ENCODE measurements around the gene LPCAT2.

DNA sequence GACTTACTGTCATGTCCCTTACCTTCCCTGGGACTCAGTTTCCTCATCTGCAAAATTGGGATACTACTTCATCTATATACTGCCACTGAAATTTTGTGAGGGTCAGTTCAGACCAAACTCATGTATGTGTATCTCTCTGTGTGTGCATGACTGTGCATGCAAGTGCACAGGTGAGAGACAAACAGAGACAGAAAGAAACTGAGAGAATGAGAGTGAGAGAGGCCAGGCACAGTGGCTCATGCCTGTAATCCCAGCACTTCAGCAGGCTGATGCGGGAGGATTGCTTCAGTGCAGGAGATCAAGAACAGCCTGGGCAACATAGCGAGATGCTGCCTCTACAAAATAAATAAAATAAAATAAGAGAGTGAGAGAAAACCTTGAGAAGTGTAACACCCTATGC lies 114.8 kb downstream of the LPCAT2 start:
- TF ChIP-seq, protein P1, sequence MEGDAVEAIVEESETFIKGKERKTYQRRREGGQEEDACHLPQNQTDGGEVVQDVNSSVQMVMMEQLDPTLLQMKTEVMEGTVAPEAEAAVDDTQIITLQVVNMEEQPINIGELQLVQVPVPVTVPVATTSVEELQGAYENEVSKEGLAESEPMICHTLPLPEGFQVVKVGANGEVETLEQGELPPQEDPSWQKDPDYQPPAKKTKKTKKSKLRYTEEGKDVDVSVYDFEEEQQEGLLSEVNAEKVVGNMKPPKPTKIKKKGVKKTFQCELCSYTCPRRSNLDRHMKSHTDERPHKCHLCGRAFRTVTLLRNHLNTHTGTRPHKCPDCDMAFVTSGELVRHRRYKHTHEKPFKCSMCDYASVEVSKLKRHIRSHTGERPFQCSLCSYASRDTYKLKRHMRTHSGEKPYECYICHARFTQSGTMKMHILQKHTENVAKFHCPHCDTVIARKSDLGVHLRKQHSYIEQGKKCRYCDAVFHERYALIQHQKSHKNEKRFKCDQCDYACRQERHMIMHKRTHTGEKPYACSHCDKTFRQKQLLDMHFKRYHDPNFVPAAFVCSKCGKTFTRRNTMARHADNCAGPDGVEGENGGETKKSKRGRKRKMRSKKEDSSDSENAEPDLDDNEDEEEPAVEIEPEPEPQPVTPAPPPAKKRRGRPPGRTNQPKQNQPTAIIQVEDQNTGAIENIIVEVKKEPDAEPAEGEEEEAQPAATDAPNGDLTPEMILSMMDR (IDR thresholded peaks at IDR 0.05), result no peak; the same call in 1 of the 2 replicates
- TF ChIP-seq ETV6 (CRISPR knock-in tag; IDR thresholded peaks at IDR 0.05) (no peak), TP53 (CRISPR knock-in tag; IDR thresholded peaks at IDR 0.05) (no peak), SP1 (CRISPR knock-in tag; conservative IDR thresholded peaks at IDR 0.05) (no peak), ZNF121 (CRISPR knock-in tag; IDR thresholded peaks at IDR 0.05) (no peak), RELA (CRISPR knock-in tag; IDR thresholded peaks at IDR 0.05; ENCODE audit: borderline replicate concordance) (no peak)
- TF ChIP-seq, protein P2, sequence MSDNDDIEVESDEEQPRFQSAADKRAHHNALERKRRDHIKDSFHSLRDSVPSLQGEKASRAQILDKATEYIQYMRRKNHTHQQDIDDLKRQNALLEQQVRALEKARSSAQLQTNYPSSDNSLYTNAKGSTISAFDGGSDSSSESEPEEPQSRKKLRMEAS (CRISPR knock-in tag; IDR thresholded peaks at IDR 0.05), result no peak
- TF ChIP-seq, protein P3, sequence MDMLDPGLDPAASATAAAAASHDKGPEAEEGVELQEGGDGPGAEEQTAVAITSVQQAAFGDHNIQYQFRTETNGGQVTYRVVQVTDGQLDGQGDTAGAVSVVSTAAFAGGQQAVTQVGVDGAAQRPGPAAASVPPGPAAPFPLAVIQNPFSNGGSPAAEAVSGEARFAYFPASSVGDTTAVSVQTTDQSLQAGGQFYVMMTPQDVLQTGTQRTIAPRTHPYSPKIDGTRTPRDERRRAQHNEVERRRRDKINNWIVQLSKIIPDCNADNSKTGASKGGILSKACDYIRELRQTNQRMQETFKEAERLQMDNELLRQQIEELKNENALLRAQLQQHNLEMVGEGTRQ (CRISPR knock-in tag; IDR thresholded peaks at IDR 0.05), result no peak
- TF ChIP-seq, protein P4, sequence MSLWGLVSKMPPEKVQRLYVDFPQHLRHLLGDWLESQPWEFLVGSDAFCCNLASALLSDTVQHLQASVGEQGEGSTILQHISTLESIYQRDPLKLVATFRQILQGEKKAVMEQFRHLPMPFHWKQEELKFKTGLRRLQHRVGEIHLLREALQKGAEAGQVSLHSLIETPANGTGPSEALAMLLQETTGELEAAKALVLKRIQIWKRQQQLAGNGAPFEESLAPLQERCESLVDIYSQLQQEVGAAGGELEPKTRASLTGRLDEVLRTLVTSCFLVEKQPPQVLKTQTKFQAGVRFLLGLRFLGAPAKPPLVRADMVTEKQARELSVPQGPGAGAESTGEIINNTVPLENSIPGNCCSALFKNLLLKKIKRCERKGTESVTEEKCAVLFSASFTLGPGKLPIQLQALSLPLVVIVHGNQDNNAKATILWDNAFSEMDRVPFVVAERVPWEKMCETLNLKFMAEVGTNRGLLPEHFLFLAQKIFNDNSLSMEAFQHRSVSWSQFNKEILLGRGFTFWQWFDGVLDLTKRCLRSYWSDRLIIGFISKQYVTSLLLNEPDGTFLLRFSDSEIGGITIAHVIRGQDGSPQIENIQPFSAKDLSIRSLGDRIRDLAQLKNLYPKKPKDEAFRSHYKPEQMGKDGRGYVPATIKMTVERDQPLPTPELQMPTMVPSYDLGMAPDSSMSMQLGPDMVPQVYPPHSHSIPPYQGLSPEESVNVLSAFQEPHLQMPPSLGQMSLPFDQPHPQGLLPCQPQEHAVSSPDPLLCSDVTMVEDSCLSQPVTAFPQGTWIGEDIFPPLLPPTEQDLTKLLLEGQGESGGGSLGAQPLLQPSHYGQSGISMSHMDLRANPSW (CRISPR knock-in tag; conservative IDR thresholded peaks at IDR 0.05; ENCODE audit: low read depth), result no peak
- TF ChIP-seq, protein P5, sequence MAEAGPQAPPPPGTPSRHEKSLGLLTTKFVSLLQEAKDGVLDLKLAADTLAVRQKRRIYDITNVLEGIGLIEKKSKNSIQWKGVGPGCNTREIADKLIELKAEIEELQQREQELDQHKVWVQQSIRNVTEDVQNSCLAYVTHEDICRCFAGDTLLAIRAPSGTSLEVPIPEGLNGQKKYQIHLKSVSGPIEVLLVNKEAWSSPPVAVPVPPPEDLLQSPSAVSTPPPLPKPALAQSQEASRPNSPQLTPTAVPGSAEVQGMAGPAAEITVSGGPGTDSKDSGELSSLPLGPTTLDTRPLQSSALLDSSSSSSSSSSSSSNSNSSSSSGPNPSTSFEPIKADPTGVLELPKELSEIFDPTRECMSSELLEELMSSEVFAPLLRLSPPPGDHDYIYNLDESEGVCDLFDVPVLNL (CRISPR knock-in tag; IDR thresholded peaks at IDR 0.05; ENCODE audit: borderline replicate concordance, low read depth), result no peak
- TF ChIP-seq, protein P6, sequence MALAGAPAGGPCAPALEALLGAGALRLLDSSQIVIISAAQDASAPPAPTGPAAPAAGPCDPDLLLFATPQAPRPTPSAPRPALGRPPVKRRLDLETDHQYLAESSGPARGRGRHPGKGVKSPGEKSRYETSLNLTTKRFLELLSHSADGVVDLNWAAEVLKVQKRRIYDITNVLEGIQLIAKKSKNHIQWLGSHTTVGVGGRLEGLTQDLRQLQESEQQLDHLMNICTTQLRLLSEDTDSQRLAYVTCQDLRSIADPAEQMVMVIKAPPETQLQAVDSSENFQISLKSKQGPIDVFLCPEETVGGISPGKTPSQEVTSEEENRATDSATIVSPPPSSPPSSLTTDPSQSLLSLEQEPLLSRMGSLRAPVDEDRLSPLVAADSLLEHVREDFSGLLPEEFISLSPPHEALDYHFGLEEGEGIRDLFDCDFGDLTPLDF (CRISPR knock-in tag; IDR thresholded peaks at IDR 0.05), result no peak
